HG02759 (cell line): ENCODE results near the gene GALM.
A peak's percentile ranks its signal among the peaks of the same experiment; 100 is the strongest.
"Not testable (repeated sequence)": the region's sequence is repeated elsewhere in the genome, so short reads cannot be mapped to it uniquely, and the experiment has no call there.

Experiments
- ATAC-seq: cut with Tn5 transposase; IDR thresholded peaks from one replicate; pipeline ENCODE4 v1.9.1; 2021; ENCODE audit warnings: mild to moderate bottlenecking, moderate library complexity; ENCODE audit not compliant: unreplicated experiment

GALM gene

DNA sequence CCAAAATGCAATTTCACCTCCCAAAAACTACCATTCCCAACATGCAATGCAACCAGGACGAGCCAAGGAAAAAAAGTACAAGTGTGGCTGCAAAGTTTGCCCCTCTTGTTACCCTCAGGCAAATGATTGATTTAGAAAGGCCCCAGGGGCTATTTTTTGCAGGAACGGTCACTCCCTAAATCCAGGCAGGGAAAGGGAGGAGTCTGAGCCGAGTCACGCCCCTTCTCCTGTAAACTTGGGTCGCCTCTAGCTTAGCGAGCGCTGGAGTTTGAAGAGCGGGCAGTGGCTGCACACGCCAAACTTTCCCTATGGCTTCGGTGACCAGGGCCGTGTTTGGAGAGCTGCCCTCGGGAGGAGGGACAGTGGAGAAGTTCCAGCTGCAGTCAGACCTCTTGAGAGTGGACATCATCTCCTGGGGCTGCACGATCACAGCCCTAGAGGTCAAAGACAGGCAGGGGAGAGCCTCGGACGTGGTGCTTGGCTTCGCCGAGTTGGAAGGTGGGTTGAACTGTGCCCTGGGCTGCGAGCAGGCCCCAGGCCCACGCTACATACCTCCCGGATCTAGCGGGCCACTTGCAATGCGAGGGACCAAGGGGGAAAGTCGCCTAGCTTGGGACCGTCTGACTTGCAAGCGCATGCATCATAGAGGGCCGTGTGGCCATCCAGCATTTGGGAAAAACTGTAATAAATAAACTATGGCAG, at the start of gene GALM:
TSS of gene GALM (plus strand) at position 261 of the 702 bp plus-strand sequence. CDS start at position 309, 48 bp downstream.
- peak; percentile 61 for ATAC-seq

DNA sequence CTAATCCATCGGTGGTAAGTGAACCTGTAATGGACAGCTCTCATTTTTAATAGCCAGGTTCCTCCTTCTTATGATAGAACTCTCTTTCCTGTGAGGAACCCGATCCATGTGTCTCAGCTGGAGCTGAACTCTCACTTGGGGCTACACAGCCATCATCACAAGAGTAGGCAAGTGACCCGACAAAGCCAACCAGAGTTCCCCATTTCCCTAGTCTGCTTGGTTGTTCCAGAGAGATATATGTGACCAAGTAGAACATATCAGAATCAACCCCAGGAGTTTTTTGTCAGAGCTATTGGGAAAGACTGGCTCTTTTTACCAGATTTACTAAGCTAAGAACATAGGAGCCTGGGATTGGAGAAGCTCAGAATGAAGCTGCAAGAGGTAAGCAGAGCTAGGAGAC, 48.6 kb upstream of the GALM start:
- no peak for ATAC-seq

- peak; percentile 56 for ATAC-seq
Measured at GRCh38 chr2:38619458-38620164, 46.3 kb upstream of the GALM start.

- ATAC-seq = no peak
Measured at GRCh38 chr2:38620282-38620977, 45.5 kb upstream of the GALM start.

- ATAC-seq = no peak
Measured at GRCh38 chr2:38621018-38621417, 44.9 kb upstream of the GALM start.

DNA sequence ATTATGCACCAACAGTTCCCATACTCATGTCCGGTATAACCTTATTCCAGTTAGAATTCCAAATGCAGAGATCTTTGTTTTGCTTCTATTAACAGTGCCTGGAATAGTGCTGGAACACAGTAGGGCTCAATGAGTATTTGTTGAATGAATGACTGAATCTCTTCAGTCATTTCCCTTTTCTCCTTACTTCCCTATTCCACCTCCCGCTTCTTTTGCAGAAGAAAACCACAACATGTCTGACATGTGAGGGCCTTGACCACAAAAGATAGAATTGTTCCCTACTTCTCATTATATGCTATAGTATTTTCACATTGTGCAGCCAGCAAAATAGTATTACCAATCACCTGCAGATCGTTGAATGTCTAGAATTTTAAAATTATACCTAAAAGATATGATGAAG, 43.7 kb upstream of the GALM start:
- ATAC-seq = no peak

DNA sequence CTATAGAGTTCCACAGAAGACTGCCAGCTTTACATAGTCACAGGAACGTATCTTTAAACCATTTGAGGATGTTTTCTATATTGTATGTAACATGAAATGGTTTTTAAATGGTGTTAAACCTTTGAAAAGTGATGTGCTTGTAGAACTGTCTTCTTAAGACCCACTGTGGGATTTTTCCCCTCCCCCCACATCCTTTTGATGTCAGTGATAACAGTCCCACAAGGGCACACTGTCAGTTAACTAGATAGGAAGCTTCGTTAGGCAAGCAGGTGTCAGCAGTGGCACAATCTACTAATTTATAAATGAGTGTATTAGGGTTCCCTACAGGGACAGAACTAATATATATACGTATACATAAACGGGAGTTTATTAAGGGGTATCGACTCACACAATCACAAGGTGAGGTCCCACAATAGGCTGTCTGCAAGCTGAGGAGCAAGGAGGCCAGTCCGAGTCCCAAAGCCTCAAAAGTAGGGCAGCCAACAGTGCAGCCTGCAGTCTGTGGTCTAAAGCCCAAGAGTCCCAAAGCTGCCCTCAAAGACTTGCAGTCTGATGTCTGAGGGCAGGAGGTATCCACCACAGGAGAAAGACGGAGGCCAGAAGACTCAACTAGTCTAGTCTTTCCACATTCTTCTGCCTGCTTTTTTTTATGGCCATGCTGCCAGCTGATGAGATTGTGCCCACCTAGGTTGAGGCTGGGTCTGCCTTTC, 39.4 kb upstream of the GALM start:
- no peak for ATAC-seq

DNA sequence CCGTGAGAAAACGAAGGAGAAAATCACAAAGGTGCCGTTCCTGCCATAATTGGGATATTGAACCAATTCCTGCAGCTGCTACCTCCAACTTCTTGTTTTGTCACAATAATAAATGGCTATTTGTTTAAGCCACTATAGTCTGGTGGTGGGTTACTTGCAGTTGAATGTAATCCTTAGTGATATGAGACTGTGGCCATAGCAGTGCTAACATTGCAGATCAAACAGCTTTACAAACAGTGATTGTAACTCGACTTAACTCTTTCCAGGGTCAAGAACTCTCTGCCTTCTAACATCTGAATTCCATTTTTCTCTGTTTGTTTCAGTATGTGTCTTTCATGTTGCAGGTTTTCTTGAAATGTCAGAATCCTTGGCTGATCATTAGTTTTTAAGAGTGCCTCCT, 38.5 kb upstream of the GALM start:
- no peak for ATAC-seq

GRCh38 chr2:38629684-38630083, 36.2 kb upstream of the GALM start:
- ATAC-seq = no peak

DNA sequence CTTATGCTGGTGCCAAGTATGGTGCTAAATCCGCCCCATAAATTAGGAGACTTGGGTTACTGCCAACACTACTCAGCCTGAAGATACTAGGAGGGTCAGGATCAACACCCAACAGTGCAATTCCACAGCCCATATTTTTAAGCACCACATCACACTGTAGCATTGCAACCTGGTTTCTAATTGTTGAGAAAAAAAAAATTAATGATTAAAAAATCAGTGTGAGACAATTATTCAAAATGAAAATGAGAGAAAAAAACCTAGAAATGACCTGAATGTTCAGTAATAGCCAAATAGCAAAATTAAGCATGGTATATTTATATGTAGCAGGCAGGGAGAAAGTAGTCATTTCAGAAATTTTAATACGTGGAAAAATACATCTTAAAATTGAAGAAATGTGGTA, 33.9 kb upstream of the GALM start:
- peak; percentile 52 for ATAC-seq

DNA sequence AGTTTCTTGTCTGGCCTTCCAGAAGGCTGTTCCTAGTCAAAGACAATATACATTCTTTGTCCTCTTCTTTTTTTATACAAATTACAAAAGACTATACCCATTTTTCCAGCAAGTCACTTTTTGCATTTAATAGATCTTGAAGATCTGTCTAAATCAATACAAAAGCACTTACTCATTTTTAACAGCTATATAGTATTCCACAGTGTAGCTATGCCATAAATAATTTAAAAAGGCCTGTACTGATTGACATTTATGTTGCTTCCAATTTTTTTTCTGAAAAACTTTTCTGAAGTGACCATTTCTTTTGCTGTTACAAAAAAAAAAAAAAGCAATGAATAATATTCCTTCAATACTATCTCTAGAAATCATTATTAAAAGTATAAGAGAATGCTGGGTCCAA, 32.9 kb upstream of the GALM start:
- no peak for ATAC-seq

GRCh38 chr2:38633895-38634294, 32.0 kb upstream of the GALM start:
- ATAC-seq = no peak

GRCh38 chr2:38634684-38635083, 31.2 kb upstream of the GALM start:
- ATAC-seq = peak; percentile 90

DNA sequence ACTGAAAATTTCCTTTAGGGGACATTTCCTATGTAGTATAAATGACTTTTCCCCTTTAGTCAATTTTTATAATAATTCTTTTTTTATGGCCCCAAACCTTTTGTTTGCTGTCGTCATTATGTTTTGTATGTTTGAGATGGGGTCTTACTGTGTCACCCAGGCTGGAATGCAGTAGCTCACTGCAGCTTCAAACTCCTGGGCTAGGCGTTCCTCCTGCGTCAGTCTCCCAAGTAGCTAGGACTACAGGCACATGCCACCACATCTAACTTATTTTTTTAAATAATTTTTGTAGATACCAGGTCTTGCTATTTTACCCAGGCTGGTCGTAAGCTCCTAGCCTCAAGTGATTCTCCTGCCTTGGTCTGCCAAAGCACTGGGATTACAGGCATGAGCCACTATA, 30.8 kb upstream of the GALM start:
- no peak for ATAC-seq

DNA sequence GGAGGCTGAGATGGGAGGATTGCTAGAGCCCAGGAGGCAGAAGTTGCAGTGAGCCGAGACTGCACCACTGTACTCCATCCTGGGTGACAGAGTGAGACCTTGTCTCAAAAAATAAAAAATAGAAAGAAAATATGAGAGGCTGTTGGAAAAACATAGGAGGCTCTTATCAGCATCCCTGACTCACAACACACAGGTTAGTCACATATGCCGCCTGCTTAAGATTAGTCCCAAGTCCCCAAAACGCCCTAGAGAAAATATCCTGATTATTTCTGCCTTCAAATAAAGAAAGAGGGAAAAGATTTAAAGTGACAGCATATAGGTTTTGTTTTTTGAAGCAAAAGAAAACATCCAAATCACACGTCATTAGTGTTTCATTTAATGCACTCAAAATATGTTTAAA, 29.8 kb upstream of the GALM start:
- ATAC-seq = no peak

- not testable (repeated sequence) for ATAC-seq
Measured at GRCh38 chr2:38642373-38643017, 23.4 kb upstream of the GALM start.

DNA sequence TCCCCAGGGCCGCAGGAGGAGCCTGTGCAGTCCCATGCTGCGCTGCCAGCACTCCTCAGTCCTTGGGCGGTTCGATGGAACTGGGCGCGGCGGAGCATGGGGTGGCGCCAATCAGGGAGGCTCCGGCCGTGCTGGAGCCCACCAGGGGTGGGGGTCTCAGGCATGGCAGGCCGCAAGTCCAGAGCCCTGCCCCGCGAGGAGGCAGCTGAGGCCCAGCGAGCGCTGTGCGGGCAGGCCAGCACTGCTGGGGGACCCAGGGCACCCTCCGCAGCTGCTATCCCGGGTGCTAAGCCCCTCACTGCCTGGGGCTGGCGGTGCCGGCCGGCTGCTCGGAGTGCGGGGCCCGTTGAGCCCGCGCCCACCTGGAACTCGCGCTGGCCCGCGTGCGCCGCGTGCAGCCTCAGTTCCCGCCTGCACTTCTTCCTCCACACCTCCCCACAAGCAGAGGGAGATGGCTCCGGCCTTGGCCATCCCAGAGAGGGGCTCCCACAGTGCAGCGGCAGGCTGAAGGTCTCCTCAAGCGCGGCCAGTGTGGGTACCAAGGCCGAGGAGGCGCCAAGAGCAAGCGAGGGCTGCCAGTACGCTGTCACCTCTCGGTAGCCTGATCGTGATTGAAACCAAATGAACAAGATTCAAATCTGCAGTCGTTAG, 22.8 kb upstream of the GALM start:
- no peak for ATAC-seq

DNA sequence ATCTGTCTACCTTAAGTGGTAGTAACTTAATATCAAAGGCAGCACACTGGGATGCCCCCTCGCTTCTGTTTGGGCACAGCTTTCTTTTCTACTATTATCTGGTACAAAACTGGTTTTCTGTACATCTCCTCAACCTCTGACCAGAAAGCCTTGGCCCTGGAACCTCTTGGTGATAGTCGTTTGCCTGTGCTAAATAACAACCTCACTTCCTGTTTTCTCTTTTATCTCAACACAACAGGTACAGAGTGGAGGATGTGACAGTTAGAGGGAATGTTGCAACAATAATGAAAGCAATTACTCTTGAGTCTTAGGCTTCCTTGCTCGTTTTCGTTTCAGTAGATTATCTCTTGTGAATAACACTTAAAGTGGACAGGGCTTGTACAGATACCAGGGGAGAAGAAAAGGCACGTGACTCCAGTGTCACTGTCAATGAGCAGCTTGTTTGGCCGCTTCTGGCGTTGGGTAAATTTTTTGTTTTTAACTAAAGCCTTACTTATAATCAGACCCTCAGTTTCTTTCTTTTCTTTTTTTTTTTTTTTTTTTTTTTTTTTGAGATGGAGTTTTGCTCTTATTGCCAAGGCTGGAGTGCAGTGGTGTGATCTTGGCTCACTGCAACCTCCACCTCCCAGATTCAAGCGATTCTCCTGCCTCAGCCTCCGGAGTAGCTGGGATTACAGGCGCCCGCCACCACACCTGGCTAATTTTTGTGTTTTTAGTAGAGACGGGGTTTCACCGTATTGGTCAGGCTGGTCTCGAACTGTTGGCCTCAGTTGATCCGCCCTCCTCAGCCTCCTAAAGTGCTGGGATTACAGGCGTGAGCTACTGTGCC, 22.0 kb upstream of the GALM start:
- not testable (repeated sequence) for ATAC-seq

- no peak for ATAC-seq
Measured at GRCh38 chr2:38648107-38648761, 17.7 kb upstream of the GALM start.
